Activated T-cell treated with anti-CD3 and anti-CD28 coated beads, Interleukin-2, amount 50 U/mL, for 72 hours (primary cell): ENCODE measurements around the gene ZFAND2B. TPM values are rescaled to one million over a fixed set of nuclear protein-coding genes. Genes with fewer than 3 reads are reported as not detected.

Experiments used
- ATAC-seq, 2 donors: fragments of 150-1000 bp; cut with Tn5 transposase; replicated peaks in 1 of 2; 2 replicates each; pipeline ENCODE4 v1.10.0; 2021; ENCODE audit warnings: moderate library complexity in 2 of 2, mild to moderate bottlenecking in 1 of 2
- DNase-seq, 2 donors: peaks; one replicate each; pipeline ENCODE4 v3.0.0; 2021 to 2022; ENCODE audit warnings: mixed read lengths in 1 of 2
- H3K27ac Mint-ChIP-seq: one replicate; pipeline ENCODE4 v1.8.0; 2022; ENCODE audit warnings: mild to moderate bottlenecking, moderate library complexity, mixed read lengths
- H3K27me3 Mint-ChIP-seq: one replicate; pipeline ENCODE4 v1.8.0; 2022; ENCODE audit warnings: low read depth, mixed read lengths
- H3K36me3 Mint-ChIP-seq, 2 donors: one replicate each; pipeline ENCODE4 v1.8.0; 2022; ENCODE audit warnings: mixed read lengths in 2 of 2, mild to moderate bottlenecking in 1 of 2; ENCODE audit not compliant: insufficient read depth in 2 of 2
- H3K4me1 Mint-ChIP-seq: one replicate; pipeline ENCODE4 v1.8.0; 2022; ENCODE audit warnings: low read depth, mixed read lengths
- H3K4me3 Mint-ChIP-seq, 2 donors: one replicate each; pipeline ENCODE4 v1.8.0; 2022; ENCODE audit warnings: mild to moderate bottlenecking in 2 of 2, mixed read lengths in 2 of 2, moderate library complexity in 2 of 2
- H3K9me3 Mint-ChIP-seq, 2 donors: one replicate each; pipeline ENCODE4 v1.8.0; 2022; ENCODE audit warnings: mixed read lengths in 2 of 2
- total RNA-seq, 2 donors: library from RNA; stranded (reverse); gene quantifications; one replicate each; pipeline ENCODE4 v1.2.3, GENCODE V29; 2022

The ZFAND2B gene
- total RNA-seq, 2 donors from 2014 or later = 45.5 to 47.7 TPM

- Mint-ChIP-seq H3K4me1 (peaks cover 27% of the 10 kb centered on the region), H3K9me3 (no peaks in the 10 kb centered on the region), H3K27me3 (no peaks in the 10 kb centered on the region), H3K36me3 (peaks cover 2 to 7% of the 10 kb centered on the region in 2 donors), H3K4me3 (no peak within 1 kb of the TSS), H3K27ac (peak within 1 kb of the TSS; percentile 21)
- DNase-seq = peak in 1 of 2 donors; percentile 18
- ATAC-seq = peak; percentile 63 to 74
Observed at GRCh38 chr2:219169930-219170654, 36.5 kb upstream of the ZFAND2B start, which contains the start of gene SLC23A3. Gene SLC23A3 (minus strand): TSS chr2:219170029. CDS start chr2:219169984, 45 bp downstream.

GRCh38 chr2:219171231-219171651 is 35.3 kb upstream of the ZFAND2B start:
- Mint-ChIP-seq H3K27ac (peak overlapping the region; percentile 79), H3K9me3 (no peaks in the 10 kb centered on the region), H3K4me1 (peaks cover 38% of the 10 kb centered on the region), H3K4me3 (no peak overlapping the region), H3K27me3 (no peaks in the 10 kb centered on the region), H3K36me3 (peaks cover 2 to 7% of the 10 kb centered on the region in 2 donors)
- DNase-seq = peak; percentile 33 to 47
- peak; percentile 32 to 50 for ATAC-seq

- DNase-seq = no peak
- H3K36me3 Mint-ChIP-seq = peaks cover 5 to 10% of the 10 kb centered on the region in 2 donors
Observed at GRCh38 chr2:219172231-219173154, 34.1 kb upstream of the ZFAND2B start.

GRCh38 chr2:219173176-219173575 is 33.4 kb upstream of the ZFAND2B start:
- no peak overlapping the region for H3K27ac Mint-ChIP-seq
- ATAC-seq (no peak), DNase-seq (no peak)
- H3K36me3 Mint-ChIP-seq = peaks cover 6 to 10% of the 10 kb centered on the region in 2 donors
- H3K9me3 Mint-ChIP-seq = no peaks in the 10 kb centered on the region
- H3K4me3 Mint-ChIP-seq = no peak overlapping the region
- H3K4me1 Mint-ChIP-seq = peaks cover 46% of the 10 kb centered on the region
- no peaks in the 10 kb centered on the region for H3K27me3 Mint-ChIP-seq

More at GRCh38 chr2:219172231-219173154, 34.1 kb upstream of the ZFAND2B start:
- Mint-ChIP-seq H3K27ac (no peak overlapping the region), H3K27me3 (no peaks in the 10 kb centered on the region), H3K9me3 (no peaks in the 10 kb centered on the region), H3K4me1 (peaks cover 43% of the 10 kb centered on the region), H3K4me3 (no peak overlapping the region)
- no peak for ATAC-seq

GRCh38 chr2:219174146-219174545 is 32.4 kb upstream of the ZFAND2B start:
- ATAC-seq = no peak
- H3K4me3 Mint-ChIP-seq = peak overlapping the region in 1 of 2 donors; percentile 47
- H3K27me3 Mint-ChIP-seq = no peaks in the 10 kb centered on the region
- no peaks in the 10 kb centered on the region for H3K9me3 Mint-ChIP-seq
- DNase-seq = no peak
- H3K27ac Mint-ChIP-seq = peak overlapping the region; percentile 21
- peaks cover 10% of the 10 kb centered on the region in 2 donors for H3K36me3 Mint-ChIP-seq
- peaks cover 51% of the 10 kb centered on the region for H3K4me1 Mint-ChIP-seq

- ATAC-seq = no peak
- Mint-ChIP-seq H3K4me1 (peaks cover 57% of the 10 kb centered on the region), H3K9me3 (no peaks in the 10 kb centered on the region), H3K27me3 (no peaks in the 10 kb centered on the region), H3K36me3 (peaks cover 10% of the 10 kb centered on the region in 2 donors), H3K27ac (no peak overlapping the region), H3K4me3 (peak overlapping the region; percentile 47 to 99)
- no peak for DNase-seq
Observed at GRCh38 chr2:219174801-219175200, 31.8 kb upstream of the ZFAND2B start.

- Mint-ChIP-seq H3K9me3 (no peaks in the 10 kb centered on the region), H3K36me3 (peaks cover 10% of the 10 kb centered on the region in 2 donors), H3K27ac (peak overlapping the region; percentile 53), H3K4me1 (peaks cover 58% of the 10 kb centered on the region), H3K27me3 (no peaks in the 10 kb centered on the region), H3K4me3 (peak overlapping the region; percentile 96 to 99)
- DNase-seq (no peak), ATAC-seq (no peak)
Observed at GRCh38 chr2:219175486-219175885, 31.1 kb upstream of the ZFAND2B start.

GRCh38 chr2:219175928-219176817 is 30.4 kb upstream of the ZFAND2B start:
- peak; percentile 24 to 25 for ATAC-seq
- Mint-ChIP-seq H3K9me3 (no peaks in the 10 kb centered on the region), H3K27me3 (no peaks in the 10 kb centered on the region), H3K27ac (peak overlapping the region; percentile 53), H3K4me1 (peaks cover 59% of the 10 kb centered on the region), H3K4me3 (peak overlapping the region; percentile 96 to 99), H3K36me3 (peaks cover 11 to 15% of the 10 kb centered on the region in 2 donors)
- peak; percentile 36 to 40 for DNase-seq

DNA sequence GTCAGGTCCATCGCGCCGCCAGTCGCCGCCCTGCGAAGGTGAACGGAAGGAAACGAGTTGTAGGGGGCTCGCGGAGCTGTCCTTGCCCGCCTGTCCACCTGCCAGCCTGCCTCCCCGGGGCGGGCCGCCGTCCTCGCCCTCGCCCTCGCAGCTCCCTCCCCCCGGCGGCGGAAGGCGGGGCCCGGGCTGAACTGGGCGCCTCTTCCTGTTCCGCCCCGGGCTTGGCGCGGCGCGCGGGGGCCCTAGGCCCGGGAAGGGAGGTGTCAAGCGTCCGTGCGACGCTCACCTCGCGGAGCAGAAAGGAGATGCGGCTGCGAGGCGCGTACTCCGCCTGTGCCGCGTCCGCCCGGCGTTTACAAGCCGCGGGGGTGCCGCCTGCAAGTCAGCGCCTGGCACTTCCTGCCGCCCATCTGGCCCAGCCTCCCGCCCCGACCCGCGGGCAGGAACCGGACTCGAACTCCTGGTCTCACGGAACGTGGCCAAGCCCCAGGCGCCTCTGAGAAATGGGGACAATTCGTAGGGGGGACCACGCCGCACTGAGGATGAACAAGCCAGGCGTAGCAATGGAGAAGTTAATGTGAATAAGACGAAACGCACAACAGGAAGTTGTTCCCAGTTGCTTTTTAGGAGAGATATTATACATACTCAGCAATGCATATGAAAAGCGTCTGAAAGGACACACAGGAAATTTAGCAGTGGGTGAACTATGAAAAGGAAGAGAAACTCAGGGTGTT is 29.6 kb upstream of the ZFAND2B start, which contains the start of gene CNPPD1:
TSS of gene CNPPD1 (minus strand) at position 108 of the 734 bp plus-strand sequence. CDS start at position 11, 97 bp downstream.
- Mint-ChIP-seq H3K4me1 (peaks cover 63% of the 10 kb centered on the region), H3K4me3 (peak within 1 kb of the TSS; percentile 96 to 99), H3K27me3 (no peaks in the 10 kb centered on the region), H3K9me3 (no peaks in the 10 kb centered on the region), H3K27ac (peak within 1 kb of the TSS; percentile 95), H3K36me3 (peaks cover 9 to 18% of the 10 kb centered on the region in 2 donors)
- peak; percentile 86 to 87 for ATAC-seq
- peak; percentile 93 to 95 for DNase-seq

- peak; percentile 52 to 61 for ATAC-seq
Observed at GRCh38 chr2:219177552-219178376, 28.8 kb upstream of the ZFAND2B start, which contains the start of gene RETREG2. Gene RETREG2 (plus strand): TSS chr2:219178275. CDS start chr2:219178353, 78 bp downstream.

More at GRCh38 chr2:219177552-219178376, 28.8 kb upstream of the ZFAND2B start, which contains the start of gene RETREG2:
- H3K4me3 Mint-ChIP-seq = peak within 1 kb of the TSS; percentile 96 to 99
- H3K4me1 Mint-ChIP-seq = peaks cover 65% of the 10 kb centered on the region
- no peaks in the 10 kb centered on the region for H3K9me3 Mint-ChIP-seq
- peaks cover 9 to 18% of the 10 kb centered on the region in 2 donors for H3K36me3 Mint-ChIP-seq
- peak within 1 kb of the TSS; percentile 95 for H3K27ac Mint-ChIP-seq
- H3K27me3 Mint-ChIP-seq = no peaks in the 10 kb centered on the region
- DNase-seq = peak; percentile 84 to 87
